Ovary (tissue), 3 donors: ENCODE measurements around the gene ARID5A.

ENCODE experiments used
- EP300 ChIP-seq: sonication (generic); formaldehyde crosslinking; IDR thresholded peaks from one replicate; pipeline ENCODE4 v1.6.1; 2017; ENCODE audit warnings: antibody characterized with exemption
- POLR2A ChIP-seq: fragments of 450-650 bp; IDR thresholded peaks from one replicate; pipeline ENCODE4 v1.6.1; 2017; ENCODE audit warnings: antibody characterized with exemption, mild to moderate bottlenecking, moderate library complexity
- TF ChIP-seq, protein P1 (sequence below), 3 donors: fragments of 450-650 bp in 2 of 3; fragments of 200-600 bp in 1 of 3; IDR thresholded peaks; one replicate each; pipeline versions ENCODE4 v1.5.1 to v1.8.0; 2016 to 2022; ENCODE audit warnings: antibody characterized with exemption in 3 of 3, mild to moderate bottlenecking in 1 of 3
- donor health status: DM: no; HTN: no; CAD: no.

DNA sequence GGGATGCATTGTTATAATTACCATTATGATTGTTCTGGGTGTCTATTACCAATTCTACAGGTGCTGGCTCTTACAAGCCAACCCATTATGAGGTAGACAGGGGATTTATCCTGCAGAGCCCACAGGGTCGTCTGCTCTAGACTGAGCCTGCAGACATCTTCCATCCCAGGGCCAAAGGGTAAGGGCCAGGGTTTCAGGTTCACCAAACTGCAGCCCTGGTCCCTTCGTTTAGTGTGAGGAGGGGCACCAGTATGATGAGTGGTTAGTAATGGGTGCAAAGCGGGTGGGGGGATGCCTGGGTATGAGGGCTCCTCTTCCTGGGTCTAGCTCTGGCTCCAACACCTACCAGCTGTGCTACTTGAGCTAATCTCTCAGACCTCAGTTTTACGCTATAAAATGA, 1.2 kb upstream of the ARID5A start:
- TF ChIP-seq, protein P1, sequence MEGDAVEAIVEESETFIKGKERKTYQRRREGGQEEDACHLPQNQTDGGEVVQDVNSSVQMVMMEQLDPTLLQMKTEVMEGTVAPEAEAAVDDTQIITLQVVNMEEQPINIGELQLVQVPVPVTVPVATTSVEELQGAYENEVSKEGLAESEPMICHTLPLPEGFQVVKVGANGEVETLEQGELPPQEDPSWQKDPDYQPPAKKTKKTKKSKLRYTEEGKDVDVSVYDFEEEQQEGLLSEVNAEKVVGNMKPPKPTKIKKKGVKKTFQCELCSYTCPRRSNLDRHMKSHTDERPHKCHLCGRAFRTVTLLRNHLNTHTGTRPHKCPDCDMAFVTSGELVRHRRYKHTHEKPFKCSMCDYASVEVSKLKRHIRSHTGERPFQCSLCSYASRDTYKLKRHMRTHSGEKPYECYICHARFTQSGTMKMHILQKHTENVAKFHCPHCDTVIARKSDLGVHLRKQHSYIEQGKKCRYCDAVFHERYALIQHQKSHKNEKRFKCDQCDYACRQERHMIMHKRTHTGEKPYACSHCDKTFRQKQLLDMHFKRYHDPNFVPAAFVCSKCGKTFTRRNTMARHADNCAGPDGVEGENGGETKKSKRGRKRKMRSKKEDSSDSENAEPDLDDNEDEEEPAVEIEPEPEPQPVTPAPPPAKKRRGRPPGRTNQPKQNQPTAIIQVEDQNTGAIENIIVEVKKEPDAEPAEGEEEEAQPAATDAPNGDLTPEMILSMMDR (IDR thresholded peaks at IDR 0.05): no peak
- no peak for TF ChIP-seq EP300
- no peak for TF ChIP-seq POLR2A
